HCT116 (cell line): Measurements from ENCODE around the gene NOL11. TPM values are rescaled to one million over a fixed set of nuclear protein-coding genes. Genes with fewer than 3 reads are reported as not detected.
"Not testable (repeated sequence)": the region's sequence is repeated elsewhere in the genome, so short reads cannot be mapped to it uniquely, and the experiment has no call there.

Source experiments
- ATAC-seq: fragments of 200-7000 bp; cut with Tn5 transposase; 2 replicates; pipeline ENCODE4 v1.9.1; 2020; ENCODE audit warnings: mild to moderate bottlenecking, moderate library complexity
- BruUV-seq: library from RNA; stranded (reverse); fragments of 400-500 nt; replicated peaks from 2 replicates; lab custom pipeline; 2021; lab: Mats Ljungman, UMichigan
- CTCF ChIA-PET: fragments of 300-600 bp; sonication (Branson Sonifier 250); formaldehyde crosslinking; loops from one replicate; lab custom pipeline; 2021; ENCODE audit warnings: antibody characterized with exemption; lab: Charles Lee
- POLR2A ChIA-PET: fragments of 300-600, 350-600 bp; sonication (Branson Sonifier 250); formaldehyde crosslinking; loops from one replicate; lab custom pipeline; 2021; ENCODE audit warnings: antibody characterized with exemption; lab: Charles Lee
- RAD21 ChIA-PET, 2 experiments: fragments of 300-600 bp; sonication (Branson Sonifier 250); formaldehyde crosslinking; loops; one replicate each; lab custom pipeline; 2023; ENCODE audit warnings: low total read pairs in 2 of 2; ENCODE audit not compliant: uncharacterized antibody in 2 of 2, unreplicated experiment in 2 of 2, low non-redundant PET in 1 of 2; lab: Charles Lee
- DNase-seq: peaks from one replicate; pipeline ENCODE4 v3.0.0-alpha.2; 2010; ENCODE audit warnings: low read depth, low spot score
- H2AFZ ChIP-seq: fragments of 200-600 bp; shearing (Covaris generic), sonication (generic); 2 replicates; pipeline ENCODE4 v1.6.1; 2017; ENCODE audit warnings: low read depth, mixed run types, mixed read lengths, antibody characterized with exemption, low read length; ENCODE audit not compliant: poor library complexity, severe bottlenecking
- H3K27ac ChIP-seq: 2 replicates; pipeline ENCODE4 v1.5.1; 2012; ENCODE audit warnings: low read depth, low read length
- H3K27me3 ChIP-seq: fragments of 200-600 bp; sonication (generic); 2 replicates; pipeline ENCODE4 v1.6.1; 2016; ENCODE audit warnings: mixed run types, low read length, mixed read lengths; ENCODE audit not compliant: insufficient read depth
- H3K36me3 ChIP-seq, 2 experiments: fragments of 200-500 bp in 1 of 2; fragments of 200-600 bp in 1 of 2; sonication (Bioruptor generic) in 1 of 2; sonication (generic) in 1 of 2; 2 replicates each; pipeline versions ENCODE4 v1.5.1 to v1.6.1; 2014 to 2016; ENCODE audit warnings: low read length in 2 of 2, inconsistent platforms in 1 of 2, mixed read lengths in 1 of 2, mixed run types in 1 of 2; ENCODE audit not compliant: insufficient read depth in 2 of 2, control insufficient read depth in 1 of 2
- H3K4me1 ChIP-seq, 2 experiments: fragments of 200-600 bp in 1 of 2; sonication (generic) in 1 of 2; 2 replicates each; pipeline versions ENCODE4 v1.5.1 to v1.6.1; 2012 to 2017; ENCODE audit warnings: low read length in 2 of 2, inconsistent platforms in 1 of 2, mild to moderate bottlenecking in 1 of 2, mixed read lengths in 1 of 2, mixed run types in 1 of 2, moderate library complexity in 1 of 2; ENCODE audit not compliant: insufficient read depth in 2 of 2, control insufficient read depth in 1 of 2
- H3K4me2 ChIP-seq: fragments of 200-600 bp; sonication (generic); 2 replicates; pipeline ENCODE4 v1.6.1; 2017; ENCODE audit warnings: mixed run types, low read length, mixed read lengths
- H3K4me3 ChIP-seq, 2 experiments: fragments of 200-600 bp in 1 of 2; sonication (generic) in 1 of 2; replicated peaks in 1 of 2; 2 replicates each; pipeline ENCODE4 v1.5.1; 2011 to 2016; ENCODE audit warnings: low read length in 2 of 2, control low read depth in 1 of 2, low read depth in 1 of 2, mild to moderate bottlenecking in 1 of 2, mixed read lengths in 1 of 2, mixed run types in 1 of 2
- H3K79me2 ChIP-seq: fragments of 200-600 bp; sonication (generic); 2 replicates; pipeline ENCODE4 v1.6.1; 2017; ENCODE audit warnings: mild to moderate bottlenecking, mixed run types, low read length, moderate library complexity, mixed read lengths; ENCODE audit not compliant: insufficient read depth
- H3K9ac ChIP-seq: fragments of 200-600 bp; sonication (generic); 2 replicates; pipeline ENCODE4 v1.6.1; 2016; ENCODE audit warnings: low read length, mixed read lengths
- H3K9me2 ChIP-seq: fragments of 200-600 bp; sonication (generic), shearing (Covaris generic); 2 replicates; pipeline ENCODE4 v1.6.1; 2017; ENCODE audit warnings: mixed run types, mild to moderate bottlenecking, moderate library complexity; ENCODE audit not compliant: insufficient read depth
- H3K9me3 ChIP-seq, 2 experiments: fragments of 200-500 bp in 1 of 2; fragments of 200-600 bp in 1 of 2; sonication (Bioruptor generic) in 1 of 2; sonication (generic) in 1 of 2; 2 replicates each; pipeline ENCODE4 v1.6.1; 2014 to 2017; ENCODE audit warnings: low read length in 2 of 2, mixed read lengths in 2 of 2, inconsistent platforms in 1 of 2, low read depth in 1 of 2, mild to moderate bottlenecking in 1 of 2, mixed run types in 1 of 2, moderate library complexity in 1 of 2; ENCODE audit not compliant: control insufficient read depth in 1 of 2, insufficient read depth in 1 of 2
- H4K20me1 ChIP-seq: fragments of 200-600 bp; sonication (generic), shearing (Covaris generic); 2 replicates; pipeline ENCODE4 v1.6.1; 2017; ENCODE audit warnings: mixed run types, mild to moderate bottlenecking, moderate library complexity; ENCODE audit not compliant: insufficient read depth
- EGR1 ChIP-seq: IDR thresholded peaks from 2 replicates; pipeline ENCODE4 v1.6.1; 2012; ENCODE audit warnings: low read depth
- ELF1 ChIP-seq: IDR thresholded peaks from 2 replicates; pipeline ENCODE4 v1.6.1; 2012; ENCODE audit warnings: low read depth, borderline replicate concordance
- EZH2 ChIP-seq: fragments of 200-600 bp; sonication (generic); IDR thresholded peaks from 2 replicates; pipeline ENCODE4 v1.6.1; 2017; ENCODE audit warnings: antibody characterized with exemption, mixed run types
- FOSL1 ChIP-seq: IDR thresholded peaks from 2 replicates; pipeline ENCODE4 v1.6.1; 2012; ENCODE audit warnings: low read depth
- SP1 ChIP-seq: IDR thresholded peaks from 2 replicates; pipeline ENCODE4 v1.6.1; 2012; ENCODE audit warnings: low read depth
- SRF ChIP-seq: IDR thresholded peaks from 2 replicates; pipeline ENCODE4 v1.6.1; 2012; ENCODE audit warnings: low read depth
- YY1 ChIP-seq: IDR thresholded peaks from 2 replicates; pipeline ENCODE4 v1.6.1; 2011; ENCODE audit warnings: low read length, low read depth, moderate library complexity, mild to moderate bottlenecking; ENCODE audit not compliant: insufficient replicate concordance; ENCODE audit errors: extremely low read depth
- ZFX ChIP-seq: fragments of 450-650 bp; IDR thresholded peaks from 2 replicates; pipeline ENCODE4 v1.6.1; 2017
- ZNF274 ChIP-seq: fragments of 200-500 bp; sonication (Bioruptor generic); IDR thresholded peaks from 2 replicates; pipeline ENCODE4 v1.6.1; 2014; ENCODE audit warnings: mild to moderate bottlenecking, low read depth, low read length, inconsistent platforms
- intact Hi-C: fragments of 100-400 bp; cut with micrococcal nuclease; formaldehyde crosslinking; loops from 2 replicates; pipeline ENCODE4 v1.10.0; 2022
- total RNA-seq: library from RNA; stranded (reverse); gene quantifications from one replicate; pipeline ENCODE4 v1.2.1, GENCODE V29; 2021; ENCODE audit not compliant: unreplicated experiment
- TF ChIP-seq, protein P1 (sequence below): IDR thresholded peaks from 2 replicates; pipeline ENCODE4 v1.6.1; 2012; ENCODE audit warnings: low read depth
- TF ChIP-seq, protein P2 (sequence below), 3 experiments: fragments of 200-600 bp in 1 of 3; sonication (generic) in 1 of 3; IDR thresholded peaks in 2 of 3; conservative IDR thresholded peaks in 1 of 3; 2 replicates each; pipeline ENCODE4 v1.5.1; 2012 to 2017; ENCODE audit warnings: low read depth in 2 of 3, low read length in 2 of 3, antibody characterized with exemption in 1 of 3, borderline replicate concordance in 1 of 3, control low read depth in 1 of 3, mild to moderate bottlenecking in 1 of 3, mixed read lengths in 1 of 3, mixed run types in 1 of 3, moderate library complexity in 1 of 3; ENCODE audit not compliant: insufficient read depth in 1 of 3

The NOL11 gene
- total RNA-seq, 1 experiment from 2014 or later, result 118 TPM

DNA sequence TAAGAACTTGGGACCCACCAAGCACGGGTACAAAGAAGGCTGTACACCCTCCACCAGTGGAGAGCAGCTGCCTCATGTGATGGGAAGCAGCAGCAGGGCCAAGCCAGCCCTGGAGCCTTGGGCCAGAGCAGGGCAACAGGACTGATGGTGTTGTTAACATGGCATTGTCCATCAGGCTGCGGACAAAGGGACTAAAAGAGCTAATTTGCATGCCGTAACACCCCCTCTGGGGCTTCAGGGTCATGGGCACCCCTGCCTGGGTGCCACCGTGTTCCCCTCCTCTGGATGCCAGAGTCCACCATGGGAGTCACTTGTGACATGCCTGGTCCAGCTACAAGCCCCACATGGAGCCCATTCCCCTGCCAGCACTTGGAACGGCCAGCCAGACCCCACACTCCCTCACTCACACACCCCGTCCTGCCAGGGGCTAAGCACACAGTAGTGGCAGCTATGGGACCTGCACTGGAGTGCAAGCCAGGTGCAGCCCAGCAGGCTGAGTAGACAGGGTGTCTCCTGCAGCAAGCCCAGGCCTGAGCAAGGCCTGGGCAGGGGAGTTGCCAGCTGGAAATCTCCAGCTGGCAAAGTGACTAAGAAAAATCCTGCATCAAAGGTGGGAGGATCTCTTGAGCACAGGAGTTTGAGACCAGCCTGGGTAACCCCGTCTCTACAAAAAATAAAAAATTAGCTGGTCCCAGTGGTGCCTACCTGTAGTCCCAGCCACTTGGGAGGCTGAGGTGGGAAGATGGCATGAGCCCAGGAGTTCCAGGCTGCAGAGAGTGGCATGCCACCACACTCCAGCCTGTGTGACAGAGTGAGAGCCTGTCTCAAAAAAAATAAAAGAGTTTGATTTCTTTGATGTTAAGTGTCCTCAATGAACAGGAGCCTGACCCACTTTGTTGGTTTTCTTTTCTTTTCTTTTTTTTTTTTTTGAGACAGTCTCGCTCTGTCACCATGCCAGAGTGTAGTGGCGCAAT, 33.7 kb downstream of the NOL11 start (continued):
- TF ChIP-seq SP1, result no peak

DNA sequence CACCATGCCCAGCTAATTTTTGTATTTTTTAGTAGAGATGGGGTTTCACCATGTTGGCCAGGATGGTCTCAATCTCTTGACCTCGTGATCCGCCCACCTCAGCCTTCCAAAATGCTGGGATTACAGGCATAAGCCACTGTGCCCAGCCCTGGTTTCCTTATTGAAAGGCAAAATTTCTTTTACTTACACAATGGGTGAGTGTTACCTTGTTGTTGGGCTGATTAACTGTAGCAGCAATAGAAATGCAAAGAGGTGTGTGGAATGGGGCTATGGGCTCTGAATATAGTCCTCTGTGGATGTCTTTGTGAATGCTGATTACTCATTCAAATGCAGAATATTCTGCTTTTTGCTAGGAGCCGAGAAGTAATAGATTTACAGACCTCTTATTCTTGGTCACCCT, 34.4 kb downstream of the NOL11 start:
- H3K27ac ChIP-seq, intact Hi-C loops, RAD21 ChIA-PET, H3K9me2 ChIP-seq, H3K9me3 ChIP-seq, ATAC-seq, H2AFZ ChIP-seq, H3K9ac ChIP-seq, H3K27me3 ChIP-seq, DNase-seq, H3K79me2 ChIP-seq, H3K4me1 ChIP-seq, H3K4me3 ChIP-seq, H4K20me1 ChIP-seq, H3K4me2 ChIP-seq, BruUV-seq: not testable (repeated sequence)
- POLR2A ChIA-PET, result interaction anchor here (0.7 kb wide), 1 partner anchor 13 kb away, joined by 3 read pairs; no protein-coding TSS in a partner anchor
- H3K36me3 ChIP-seq, result peaks cover 16 to 22% of the 10 kb centered on the region in 2 experiments; a peak in 3 of 4 replicates
- CTCF ChIA-PET, result interaction anchor here (0.6 kb wide), 1 partner anchor 531 kb away, joined by 3 read pairs; no protein-coding TSS in a partner anchor

DNA sequence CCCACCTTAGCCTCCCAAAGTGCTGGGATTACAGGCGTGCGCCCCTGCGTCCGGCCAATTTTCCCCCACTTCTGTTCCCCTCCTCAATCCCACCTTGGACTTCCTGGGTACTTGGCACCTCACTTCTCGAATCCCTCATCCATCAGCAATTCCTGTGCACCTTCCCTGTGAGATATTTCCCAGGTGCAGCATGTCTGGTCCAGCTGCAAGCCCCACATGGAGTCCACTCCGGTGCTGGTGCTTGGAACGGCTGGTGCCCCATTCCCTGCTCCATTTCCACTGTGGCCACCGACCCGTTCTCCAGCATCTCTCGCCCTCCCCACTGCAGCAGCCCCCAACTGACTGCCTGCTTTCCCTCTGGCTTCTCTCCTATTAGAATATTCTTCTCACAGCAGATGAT, 35.3 kb downstream of the NOL11 start:
- DNase-seq (no peak), ATAC-seq (no peak)
- ChIA-PET CTCF (no interaction called here), POLR2A (interaction anchor here (0.7 kb wide), 1 partner anchor 14 kb away, joined by 3 read pairs; no protein-coding TSS in a partner anchor), RAD21 (no interaction called here)
- Histone ChIP-seq H3K9me2 (no peaks in the 10 kb centered on the region), H3K9me3 (no peaks in the 10 kb centered on the region), H3K4me1 (peaks cover 0 to 4% of the 10 kb centered on the region in 2 experiments; a peak in 1 of 4 replicates), H3K9ac (no peak overlapping the region), H2AFZ (no peak overlapping the region), H3K27ac (no peak overlapping the region), H3K4me3 (no peak overlapping the region), H3K79me2 (no peaks in the 10 kb centered on the region), H3K36me3 (peaks cover 8 to 13% of the 10 kb centered on the region in 2 experiments; a peak in 3 of 4 replicates), H4K20me1 (no peaks in the 10 kb centered on the region), H3K27me3 (no peaks in the 10 kb centered on the region), H3K4me2 (no peak overlapping the region)
- intact Hi-C loops, result no loop called here
- no TSS peak for BruUV-seq
- no peak for TF ChIP-seq ELF1
- TF ChIP-seq EZH2, result no peak
- no peak for TF ChIP-seq SRF
- no peak for TF ChIP-seq YY1
- TF ChIP-seq ZFX, result no peak
- TF ChIP-seq, protein P1, sequence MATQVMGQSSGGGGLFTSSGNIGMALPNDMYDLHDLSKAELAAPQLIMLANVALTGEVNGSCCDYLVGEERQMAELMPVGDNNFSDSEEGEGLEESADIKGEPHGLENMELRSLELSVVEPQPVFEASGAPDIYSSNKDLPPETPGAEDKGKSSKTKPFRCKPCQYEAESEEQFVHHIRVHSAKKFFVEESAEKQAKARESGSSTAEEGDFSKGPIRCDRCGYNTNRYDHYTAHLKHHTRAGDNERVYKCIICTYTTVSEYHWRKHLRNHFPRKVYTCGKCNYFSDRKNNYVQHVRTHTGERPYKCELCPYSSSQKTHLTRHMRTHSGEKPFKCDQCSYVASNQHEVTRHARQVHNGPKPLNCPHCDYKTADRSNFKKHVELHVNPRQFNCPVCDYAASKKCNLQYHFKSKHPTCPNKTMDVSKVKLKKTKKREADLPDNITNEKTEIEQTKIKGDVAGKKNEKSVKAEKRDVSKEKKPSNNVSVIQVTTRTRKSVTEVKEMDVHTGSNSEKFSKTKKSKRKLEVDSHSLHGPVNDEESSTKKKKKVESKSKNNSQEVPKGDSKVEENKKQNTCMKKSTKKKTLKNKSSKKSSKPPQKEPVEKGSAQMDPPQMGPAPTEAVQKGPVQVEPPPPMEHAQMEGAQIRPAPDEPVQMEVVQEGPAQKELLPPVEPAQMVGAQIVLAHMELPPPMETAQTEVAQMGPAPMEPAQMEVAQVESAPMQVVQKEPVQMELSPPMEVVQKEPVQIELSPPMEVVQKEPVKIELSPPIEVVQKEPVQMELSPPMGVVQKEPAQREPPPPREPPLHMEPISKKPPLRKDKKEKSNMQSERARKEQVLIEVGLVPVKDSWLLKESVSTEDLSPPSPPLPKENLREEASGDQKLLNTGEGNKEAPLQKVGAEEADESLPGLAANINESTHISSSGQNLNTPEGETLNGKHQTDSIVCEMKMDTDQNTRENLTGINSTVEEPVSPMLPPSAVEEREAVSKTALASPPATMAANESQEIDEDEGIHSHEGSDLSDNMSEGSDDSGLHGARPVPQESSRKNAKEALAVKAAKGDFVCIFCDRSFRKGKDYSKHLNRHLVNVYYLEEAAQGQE, result no peak
- TF ChIP-seq, protein P2, sequence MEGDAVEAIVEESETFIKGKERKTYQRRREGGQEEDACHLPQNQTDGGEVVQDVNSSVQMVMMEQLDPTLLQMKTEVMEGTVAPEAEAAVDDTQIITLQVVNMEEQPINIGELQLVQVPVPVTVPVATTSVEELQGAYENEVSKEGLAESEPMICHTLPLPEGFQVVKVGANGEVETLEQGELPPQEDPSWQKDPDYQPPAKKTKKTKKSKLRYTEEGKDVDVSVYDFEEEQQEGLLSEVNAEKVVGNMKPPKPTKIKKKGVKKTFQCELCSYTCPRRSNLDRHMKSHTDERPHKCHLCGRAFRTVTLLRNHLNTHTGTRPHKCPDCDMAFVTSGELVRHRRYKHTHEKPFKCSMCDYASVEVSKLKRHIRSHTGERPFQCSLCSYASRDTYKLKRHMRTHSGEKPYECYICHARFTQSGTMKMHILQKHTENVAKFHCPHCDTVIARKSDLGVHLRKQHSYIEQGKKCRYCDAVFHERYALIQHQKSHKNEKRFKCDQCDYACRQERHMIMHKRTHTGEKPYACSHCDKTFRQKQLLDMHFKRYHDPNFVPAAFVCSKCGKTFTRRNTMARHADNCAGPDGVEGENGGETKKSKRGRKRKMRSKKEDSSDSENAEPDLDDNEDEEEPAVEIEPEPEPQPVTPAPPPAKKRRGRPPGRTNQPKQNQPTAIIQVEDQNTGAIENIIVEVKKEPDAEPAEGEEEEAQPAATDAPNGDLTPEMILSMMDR (IDR thresholded peaks at IDR 0.05 in 2 of 3, conservative IDR thresholded peaks at IDR 0.05 in 1 of 3; ENCODE audit: borderline replicate concordance in 1 of 3, insufficient read depth in 1 of 3, low read depth in 2 of 3, low read length in 2 of 3), result no peak
- no peak for TF ChIP-seq ZNF274
- no peak for TF ChIP-seq FOSL1
- no peak for TF ChIP-seq EGR1
